Fibroblast of lung (primary cell): Measurements from ENCODE around the gene NDST1.

ENCODE experiments used
- EZH2 ChIP-seq: IDR thresholded peaks from 2 replicates; pipeline ENCODE4 v1.5.1; 2012; ENCODE audit warnings: low read length, control low read depth, mild to moderate bottlenecking; ENCODE audit errors: missing control alignments
- TF ChIP-seq, protein P1 (sequence below), 2 donors: IDR thresholded peaks in 1 of 2; conservative IDR thresholded peaks in 1 of 2; 1 replicate in 1 of 2; 2 replicates in 1 of 2; pipeline ENCODE4 v1.5.1; 2011 to 2012; ENCODE audit warnings: low read length in 2 of 2, control low read depth in 1 of 2, inconsistent platforms in 1 of 2, low read depth in 1 of 2, mild to moderate bottlenecking in 1 of 2

GRCh38 chr5:150527038-150527437 lies 19.1 kb downstream of the NDST1 start:
- TF ChIP-seq, protein P1, sequence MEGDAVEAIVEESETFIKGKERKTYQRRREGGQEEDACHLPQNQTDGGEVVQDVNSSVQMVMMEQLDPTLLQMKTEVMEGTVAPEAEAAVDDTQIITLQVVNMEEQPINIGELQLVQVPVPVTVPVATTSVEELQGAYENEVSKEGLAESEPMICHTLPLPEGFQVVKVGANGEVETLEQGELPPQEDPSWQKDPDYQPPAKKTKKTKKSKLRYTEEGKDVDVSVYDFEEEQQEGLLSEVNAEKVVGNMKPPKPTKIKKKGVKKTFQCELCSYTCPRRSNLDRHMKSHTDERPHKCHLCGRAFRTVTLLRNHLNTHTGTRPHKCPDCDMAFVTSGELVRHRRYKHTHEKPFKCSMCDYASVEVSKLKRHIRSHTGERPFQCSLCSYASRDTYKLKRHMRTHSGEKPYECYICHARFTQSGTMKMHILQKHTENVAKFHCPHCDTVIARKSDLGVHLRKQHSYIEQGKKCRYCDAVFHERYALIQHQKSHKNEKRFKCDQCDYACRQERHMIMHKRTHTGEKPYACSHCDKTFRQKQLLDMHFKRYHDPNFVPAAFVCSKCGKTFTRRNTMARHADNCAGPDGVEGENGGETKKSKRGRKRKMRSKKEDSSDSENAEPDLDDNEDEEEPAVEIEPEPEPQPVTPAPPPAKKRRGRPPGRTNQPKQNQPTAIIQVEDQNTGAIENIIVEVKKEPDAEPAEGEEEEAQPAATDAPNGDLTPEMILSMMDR (conservative IDR thresholded peaks at IDR 0.05 in 1 of 2, IDR thresholded peaks at IDR 0.05 in 1 of 2; ENCODE audit: low read depth in 1 of 2, low read length in 2 of 2) = no peak
- no peak for TF ChIP-seq EZH2
